DOHH2 (cell line): ENCODE measurements around the gene ACKR3.

Experiments
- EZH2phosphoT487 ChIP-seq: fragments of 200-600 bp; sonication (generic); IDR thresholded peaks from 2 replicates; pipeline ENCODE4 v1.6.1; 2017; ENCODE audit warnings: borderline replicate concordance, mild to moderate bottlenecking, antibody characterized with exemption, low read length, moderate library complexity, mixed read lengths
- TF ChIP-seq, protein P1 (sequence below): fragments of 200-600 bp; sonication (generic); IDR thresholded peaks from one replicate; pipeline ENCODE4 v1.5.1; 2014; ENCODE audit warnings: antibody characterized with exemption, mild to moderate bottlenecking, low read depth, low read length; ENCODE audit not compliant: poor library complexity, severe bottlenecking

DNA sequence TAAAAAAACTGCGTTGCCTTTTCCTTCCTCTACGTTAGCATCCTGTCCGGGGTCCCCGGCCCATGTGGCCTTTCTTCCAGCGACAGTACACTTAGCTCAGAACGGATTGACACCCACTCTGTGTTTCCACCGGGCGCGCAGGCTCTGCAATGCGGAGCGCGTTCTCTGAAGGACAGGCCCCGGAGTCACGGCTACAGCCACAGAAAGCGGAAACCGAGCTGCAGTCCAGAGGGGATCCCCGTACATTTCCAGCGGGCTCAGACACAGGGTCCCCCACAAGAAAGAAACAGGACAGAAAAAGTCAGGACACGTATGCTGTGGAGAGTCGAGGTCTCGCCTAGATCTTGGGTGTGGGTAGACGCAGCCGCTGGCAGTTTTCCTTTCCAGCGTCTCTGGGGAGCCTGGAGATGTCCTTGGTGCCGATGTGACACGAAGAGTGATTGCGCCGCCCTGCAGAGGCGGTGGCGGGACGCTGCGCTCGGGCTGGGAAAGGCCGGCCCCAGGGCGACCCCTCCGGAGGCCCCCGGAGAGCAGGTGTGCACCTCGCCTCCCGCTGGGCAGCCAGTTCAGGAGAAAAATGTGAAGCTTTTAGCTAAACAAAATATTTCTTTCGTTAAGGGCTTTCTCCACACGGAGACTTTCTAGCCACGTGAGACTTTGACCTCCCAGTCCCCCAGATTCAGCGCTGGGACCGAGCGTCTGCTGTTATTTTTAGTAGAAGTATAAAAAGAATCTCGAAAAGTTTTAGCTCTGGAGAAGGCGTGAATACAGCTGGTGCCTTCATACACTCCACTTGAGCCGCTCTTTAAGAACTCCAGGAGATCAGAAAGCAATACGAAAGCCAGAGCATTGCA, 1.3 kb upstream of the ACKR3 start:
- TF ChIP-seq, protein P1, sequence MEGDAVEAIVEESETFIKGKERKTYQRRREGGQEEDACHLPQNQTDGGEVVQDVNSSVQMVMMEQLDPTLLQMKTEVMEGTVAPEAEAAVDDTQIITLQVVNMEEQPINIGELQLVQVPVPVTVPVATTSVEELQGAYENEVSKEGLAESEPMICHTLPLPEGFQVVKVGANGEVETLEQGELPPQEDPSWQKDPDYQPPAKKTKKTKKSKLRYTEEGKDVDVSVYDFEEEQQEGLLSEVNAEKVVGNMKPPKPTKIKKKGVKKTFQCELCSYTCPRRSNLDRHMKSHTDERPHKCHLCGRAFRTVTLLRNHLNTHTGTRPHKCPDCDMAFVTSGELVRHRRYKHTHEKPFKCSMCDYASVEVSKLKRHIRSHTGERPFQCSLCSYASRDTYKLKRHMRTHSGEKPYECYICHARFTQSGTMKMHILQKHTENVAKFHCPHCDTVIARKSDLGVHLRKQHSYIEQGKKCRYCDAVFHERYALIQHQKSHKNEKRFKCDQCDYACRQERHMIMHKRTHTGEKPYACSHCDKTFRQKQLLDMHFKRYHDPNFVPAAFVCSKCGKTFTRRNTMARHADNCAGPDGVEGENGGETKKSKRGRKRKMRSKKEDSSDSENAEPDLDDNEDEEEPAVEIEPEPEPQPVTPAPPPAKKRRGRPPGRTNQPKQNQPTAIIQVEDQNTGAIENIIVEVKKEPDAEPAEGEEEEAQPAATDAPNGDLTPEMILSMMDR = peak; percentile 57
- no peak for TF ChIP-seq EZH2phosphoT487
